ENCODE data around the gene MOBP.

- no peak for TF ChIP-seq POLR2A (IDR thresholded peaks at IDR 0.05)
- TF ChIP-seq EP300 (IDR thresholded peaks at IDR 0.05) = no peak
These were observed 33.8 kb upstream of the MOBP start for GRCh38 chr3:39433642-39434041.

All from stomach (tissue), 4 donors.